Small intestine (tissue), 7 donors: Measurements from ENCODE around the gene CCDC167. TPM values are rescaled to one million over a fixed set of nuclear protein-coding genes. Genes with fewer than 3 reads are reported as not detected.

Experiments
- DNase-seq, 2 donors: peaks; one replicate each; pipeline versions ENCODE4 v3.0.0 to v3.0.0-alpha.2; 2013
- FAIRE-seq: peaks from 2 replicates; lab custom pipeline; 2012; peaks lifted over from hg19 to GRCh38; lab: Jason Lieb, UNC
- H3K27ac ChIP-seq, 3 donors: one replicate each; pipeline ENCODE4 v1.5.1; 2013; ENCODE audit warnings: low read length in 2 of 3, mild to moderate bottlenecking in 2 of 3, control low read depth in 1 of 3, inconsistent platforms in 1 of 3, low read depth in 1 of 3, moderate library complexity in 1 of 3
- H3K27me3 ChIP-seq, 3 donors: one replicate each; pipeline ENCODE4 v1.6.1; 2013; ENCODE audit warnings: low read length in 3 of 3, inconsistent platforms in 1 of 3; ENCODE audit not compliant: control insufficient read depth in 3 of 3, insufficient read depth in 3 of 3
- H3K36me3 ChIP-seq, 3 donors: one replicate each; pipeline ENCODE4 v1.6.1; 2013; ENCODE audit warnings: low read length in 3 of 3, inconsistent platforms in 1 of 3, low read depth in 1 of 3, mild to moderate bottlenecking in 1 of 3, moderate library complexity in 1 of 3; ENCODE audit not compliant: control insufficient read depth in 3 of 3, insufficient read depth in 2 of 3
- H3K4me1 ChIP-seq, 3 donors: one replicate each; pipeline ENCODE4 v1.6.1; 2013; ENCODE audit warnings: low read length in 2 of 3, inconsistent platforms in 1 of 3, low read depth in 1 of 3, mild to moderate bottlenecking in 1 of 3, moderate library complexity in 1 of 3; ENCODE audit not compliant: control insufficient read depth in 3 of 3, insufficient read depth in 2 of 3
- H3K4me3 ChIP-seq, 3 donors: one replicate each; pipeline ENCODE4 v1.5.1; 2013; ENCODE audit warnings: low read length in 3 of 3, control low read depth in 1 of 3, inconsistent platforms in 1 of 3, low read depth in 1 of 3, mild to moderate bottlenecking in 1 of 3, moderate library complexity in 1 of 3
- H3K9me3 ChIP-seq, 2 donors: one replicate each; pipeline ENCODE4 v1.6.1; 2013; ENCODE audit warnings: low read depth in 1 of 2, low read length in 1 of 2; ENCODE audit not compliant: control insufficient read depth in 2 of 2, insufficient read depth in 1 of 2
- WGBS, 3 donors: extraction: QIAGEN DNeasy Blood & Tissue Kit; methylation state at CpG; one replicate each; pipeline ENCODE4 v1.1.7; 2013; 5-methylcytosine and 5-hydroxymethylcytosine counted together
- polyA plus RNA-seq, 4 donors: library from polyadenylated mRNA; stranded (reverse) in 3 of 4; unstranded in 1 of 4; fragments of 200-250 nt in 3 of 4; fragments of 120-200 nt in 1 of 4; gene quantifications; one replicate each; pipeline versions ENCODE4 v1.2.1 to v1.2.3, GENCODE V29; 2013
- donor health status: healthy with polysubstance abuse.
- donor health status: control.
- donor health status: control.
- donor health status: Bipolar disorder and iron deficiency.
- donor health status: healthy.

Gene CCDC167
- polyA plus RNA-seq, 4 donors: 14.2 to 54.3 (median 25.4) TPM

DNA sequence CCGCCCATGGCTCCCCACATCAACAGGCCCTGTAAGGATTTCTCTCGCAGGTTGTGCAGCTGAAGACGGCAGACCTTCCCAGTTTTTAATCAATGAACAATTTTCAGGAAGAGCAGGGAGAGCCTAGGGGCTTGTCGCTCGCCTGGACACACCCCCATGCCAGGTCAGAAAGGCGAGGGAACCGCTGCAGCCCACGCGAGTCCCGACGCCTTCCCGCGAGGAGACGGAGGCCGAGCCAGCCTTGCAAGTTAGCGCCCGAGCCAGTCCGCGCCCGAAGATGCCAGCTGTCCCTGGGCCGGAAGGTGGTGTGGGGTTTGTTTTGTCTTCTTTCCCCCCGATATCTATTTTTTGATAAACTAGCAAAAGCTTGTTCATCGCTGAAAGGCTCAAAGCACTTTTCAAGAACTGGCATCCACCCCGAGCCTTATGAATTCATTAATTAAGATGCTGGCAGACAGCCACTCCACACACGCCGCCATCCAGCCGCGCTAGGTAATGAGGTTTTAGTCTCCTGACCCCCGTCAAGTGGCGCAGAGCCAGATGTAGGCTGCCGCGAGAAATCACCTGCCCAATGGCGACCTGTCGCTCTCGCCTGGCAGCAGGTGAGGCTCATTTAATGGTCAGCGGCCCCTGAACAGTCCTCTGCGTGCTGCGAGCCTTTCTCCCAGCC is 6.6 kb downstream of the CCDC167 start:
- FAIRE-seq (no peak), DNase-seq (no peak)
- H3K27me3 ChIP-seq: no peaks in the 10 kb centered on the region
- WGBS, 3 donors: 64 to 86% (median 80%) methylated on average over 38 of the region's 38 CpGs
- H3K36me3 ChIP-seq: peaks cover 0 to 4% (median 0%) of the 10 kb centered on the region in 3 donors
- H3K4me3 ChIP-seq: no peak overlapping the region
- no peaks in the 10 kb centered on the region for H3K9me3 ChIP-seq
- H3K4me1 ChIP-seq: no peaks in the 10 kb centered on the region
- H3K27ac ChIP-seq: no peak overlapping the region

DNA sequence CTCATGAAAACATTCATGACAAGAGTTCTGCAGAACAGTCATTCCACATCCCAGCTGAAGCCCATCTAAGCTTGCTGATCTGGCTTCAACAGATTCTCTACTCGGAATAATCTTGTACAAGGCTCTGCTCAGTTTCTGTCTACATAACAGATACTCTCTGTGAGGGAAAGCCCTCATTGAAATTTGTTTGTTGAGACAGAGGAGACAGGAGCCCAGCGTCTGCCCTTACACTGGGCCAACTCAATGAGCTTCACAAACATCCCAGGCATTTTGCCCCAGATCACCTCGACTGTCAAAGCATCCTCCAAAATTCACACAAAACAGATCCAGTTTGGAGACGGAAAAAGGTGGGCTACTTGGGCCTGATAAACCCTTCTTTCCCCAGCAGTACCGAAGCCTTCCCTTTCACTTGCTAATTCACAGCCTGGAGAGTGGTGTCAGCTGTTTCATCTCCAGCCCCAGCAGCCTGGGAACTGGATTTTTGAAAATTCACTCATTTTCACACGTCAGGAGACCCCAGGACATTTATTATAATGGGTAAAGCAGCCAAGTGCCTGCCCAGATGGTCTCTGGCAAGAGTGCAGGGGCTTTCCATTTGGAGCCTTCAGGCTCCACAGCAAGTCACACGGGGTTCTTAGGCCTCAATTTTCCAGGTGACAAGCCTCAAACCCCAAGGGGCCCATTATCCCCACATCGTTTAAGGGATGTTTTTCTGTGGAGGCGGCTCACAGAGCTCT is 7.3 kb downstream of the CCDC167 start:
- no peaks in the 10 kb centered on the region for H3K4me1 ChIP-seq
- H3K4me3 ChIP-seq: no peak overlapping the region
- no peaks in the 10 kb centered on the region for H3K9me3 ChIP-seq
- FAIRE-seq (no peak), DNase-seq (no peak)
- 63 to 72% (median 67%) methylated on average over 9 of the region's 9 CpGs for WGBS, 3 donors
- no peak overlapping the region for H3K27ac ChIP-seq
- H3K27me3 ChIP-seq: no peaks in the 10 kb centered on the region
- peaks cover 0 to 7% (median 0%) of the 10 kb centered on the region in 3 donors for H3K36me3 ChIP-seq

DNA sequence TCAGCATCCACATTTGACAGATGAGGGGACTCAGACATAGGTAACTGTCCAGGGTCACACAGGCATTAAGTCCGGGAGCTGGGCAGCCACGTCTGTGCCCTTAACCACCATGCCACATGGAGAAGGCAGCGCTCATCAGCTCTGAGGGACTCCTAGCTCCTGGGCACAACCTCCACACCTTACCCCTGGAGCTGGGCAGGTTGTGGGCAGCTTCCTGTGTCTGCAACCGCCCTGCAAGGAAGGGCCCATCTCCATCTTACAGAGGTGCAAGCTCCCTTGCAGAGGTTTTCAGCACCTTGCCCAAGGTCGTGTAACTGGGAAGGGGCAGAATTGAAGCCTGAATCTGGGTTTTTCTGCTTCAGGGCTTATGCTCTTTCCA is 7.9 kb downstream of the CCDC167 start:
- no peaks in the 10 kb centered on the region for H3K27me3 ChIP-seq
- DNase-seq (no peak), FAIRE-seq (no peak)
- 71 to 80% (median 78%) methylated on average over 5 of the region's 5 CpGs for WGBS, 3 donors
- peaks cover 0 to 7% (median 0%) of the 10 kb centered on the region in 3 donors for H3K36me3 ChIP-seq
- H3K4me3 ChIP-seq: no peak overlapping the region
- H3K4me1 ChIP-seq: no peaks in the 10 kb centered on the region
- no peak overlapping the region for H3K27ac ChIP-seq
- no peaks in the 10 kb centered on the region for H3K9me3 ChIP-seq

DNA sequence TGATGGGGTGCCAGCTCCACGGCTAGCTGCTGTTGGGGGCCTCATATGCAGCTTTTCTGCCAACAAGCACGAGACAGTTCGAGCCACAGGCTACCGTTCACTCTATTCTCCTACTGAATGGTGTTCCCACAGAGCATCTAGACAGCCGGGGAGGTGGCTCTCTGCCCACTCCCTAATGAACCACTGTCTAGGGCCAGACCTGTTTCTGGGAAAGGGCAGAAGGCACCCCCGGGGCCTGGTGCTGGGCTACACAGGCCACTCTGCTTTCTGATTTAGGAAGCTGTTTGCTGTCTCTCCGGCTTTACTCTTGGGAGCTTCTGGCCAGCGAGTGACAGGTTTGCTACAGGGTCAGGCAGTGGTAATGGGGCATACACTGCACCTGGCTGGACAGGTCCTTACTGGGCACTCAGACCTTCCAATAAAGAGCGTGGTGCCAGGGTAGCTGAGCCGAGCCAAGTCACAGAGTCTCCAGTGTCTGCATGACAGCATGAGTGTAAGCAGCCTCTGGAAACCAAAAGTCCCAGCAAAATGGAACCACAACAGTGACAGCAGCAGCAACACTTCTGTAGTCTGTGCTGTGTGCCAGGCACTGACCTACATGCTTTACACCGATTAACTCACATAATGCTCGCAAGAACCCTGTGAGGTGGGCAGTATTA is 8.4 kb downstream of the CCDC167 start:
- no peak for FAIRE-seq
- Histone ChIP-seq H3K9me3 (no peaks in the 10 kb centered on the region), H3K27me3 (no peaks in the 10 kb centered on the region), H3K4me3 (no peak overlapping the region), H3K4me1 (no peaks in the 10 kb centered on the region), H3K27ac (no peak overlapping the region), H3K36me3 (peaks cover 0 to 12% (median 1%) of the 10 kb centered on the region in 3 donors)
- no peak for DNase-seq
- WGBS, 3 donors: 69 to 80% (median 78%) methylated on average over 12 of the region's 12 CpGs

DNA sequence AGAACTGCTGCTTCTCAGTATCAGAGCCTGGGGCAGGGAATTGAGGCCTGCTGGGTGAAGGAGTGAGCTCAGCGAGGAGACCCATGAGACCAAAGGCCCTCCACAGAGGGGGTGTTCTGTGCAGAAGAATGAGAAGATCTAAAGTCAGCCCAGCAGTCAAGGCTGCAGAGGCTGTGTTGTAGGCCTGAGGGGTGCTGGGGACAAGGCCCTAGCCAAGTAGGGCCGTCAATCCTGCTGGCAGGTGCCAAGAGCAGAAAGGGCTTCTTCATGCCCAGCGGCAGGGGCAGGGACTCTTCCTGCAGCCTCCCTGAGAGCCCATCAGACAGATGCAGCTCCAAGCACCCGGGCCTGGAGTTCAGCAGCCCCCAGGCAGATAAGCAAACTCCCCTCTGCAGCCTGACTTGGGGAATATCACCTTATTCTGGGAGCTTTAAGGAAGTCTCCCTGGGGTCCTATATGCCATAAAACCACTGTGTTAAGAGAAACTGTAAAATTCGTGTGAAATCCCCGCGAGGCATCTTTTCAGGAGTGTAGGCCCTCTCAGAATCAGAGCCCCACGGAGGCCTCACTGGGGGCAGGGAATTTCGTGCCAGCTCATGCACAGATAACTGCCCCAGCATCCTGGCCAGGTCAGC is 9.0 kb downstream of the CCDC167 start:
- H3K4me3 ChIP-seq: no peak overlapping the region
- no peak for FAIRE-seq
- H3K36me3 ChIP-seq: peaks cover 0 to 14% (median 2%) of the 10 kb centered on the region in 3 donors
- H3K27me3 ChIP-seq: no peaks in the 10 kb centered on the region
- H3K27ac ChIP-seq: peak overlapping the region in 1 of 3 donors; percentile 4
- H3K9me3 ChIP-seq: no peaks in the 10 kb centered on the region
- no peak for DNase-seq
- H3K4me1 ChIP-seq: no peaks in the 10 kb centered on the region
- WGBS, 3 donors: 78 to 83% (median 79%) methylated on average over 9 of the region's 9 CpGs

DNA sequence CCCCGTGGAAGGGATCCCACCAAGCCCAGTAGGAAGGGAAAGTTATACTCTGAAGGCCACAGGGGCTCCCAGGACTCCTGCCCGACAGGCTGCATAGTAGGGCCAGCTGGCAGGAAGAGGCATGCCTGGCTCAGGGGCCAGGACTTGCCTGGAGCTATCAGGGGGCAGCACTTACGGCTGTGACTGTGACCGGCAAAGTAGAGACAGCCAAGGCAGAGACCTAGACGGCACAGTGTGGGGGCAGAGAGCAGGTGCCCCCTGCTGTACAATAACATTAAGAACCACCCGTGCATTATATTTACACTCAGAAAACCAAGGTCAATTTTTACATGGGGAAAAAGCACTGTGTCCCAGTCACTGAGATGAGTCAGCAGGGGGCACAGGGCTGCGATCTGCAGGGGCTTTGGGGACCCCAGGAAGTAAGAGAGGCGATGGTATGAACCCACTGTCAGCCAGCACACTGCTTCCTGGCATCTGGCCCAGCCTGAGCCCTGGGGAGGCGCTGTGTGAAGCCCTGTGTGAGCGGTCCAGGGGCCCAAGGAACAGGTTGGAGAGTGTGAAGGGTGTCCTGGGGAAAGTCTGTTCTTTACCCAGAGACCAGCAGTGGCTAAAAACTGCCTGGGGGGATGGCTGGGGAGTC is 9.9 kb downstream of the CCDC167 start:
- H3K27ac ChIP-seq: no peak overlapping the region
- 59 to 66% (median 59%) methylated on average over 10 of the region's 10 CpGs for WGBS, 3 donors
- no peaks in the 10 kb centered on the region for H3K4me1 ChIP-seq
- peaks cover 0 to 21% (median 2%) of the 10 kb centered on the region in 3 donors for H3K36me3 ChIP-seq
- H3K27me3 ChIP-seq: no peaks in the 10 kb centered on the region
- no peak overlapping the region for H3K4me3 ChIP-seq
- DNase-seq (no peak), FAIRE-seq (no peak)
- no peaks in the 10 kb centered on the region for H3K9me3 ChIP-seq

DNA sequence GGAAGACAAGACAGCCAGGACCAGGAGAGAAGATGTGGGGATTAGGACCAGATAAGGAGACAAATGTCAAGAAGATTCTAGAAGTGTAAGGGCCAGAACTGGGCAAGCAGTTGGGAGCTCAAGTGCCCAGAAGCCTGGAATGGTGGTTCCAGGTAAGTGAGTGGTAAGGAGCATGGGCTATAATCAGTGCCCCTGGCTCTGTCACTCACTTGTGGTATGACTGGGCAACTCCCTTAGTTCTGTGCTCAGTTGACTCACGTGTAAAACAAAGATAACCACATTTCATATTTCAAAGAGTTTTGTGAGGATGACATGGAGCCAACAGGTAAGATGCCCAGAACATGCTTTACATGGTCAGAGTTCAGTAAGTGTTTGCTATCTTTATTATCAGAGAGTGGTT is 11.2 kb downstream of the CCDC167 start:
- Histone ChIP-seq H3K27ac (no peak overlapping the region), H3K4me1 (no peaks in the 10 kb centered on the region), H3K4me3 (no peak overlapping the region), H3K27me3 (no peaks in the 10 kb centered on the region), H3K36me3 (peaks cover 0 to 31% (median 2%) of the 10 kb centered on the region in 3 donors), H3K9me3 (no peaks in the 10 kb centered on the region)
- WGBS, 3 donors: 27 to 49% (median 37%) methylated on average over 1 of the region's 1 CpG
- DNase-seq (no peak), FAIRE-seq (no peak)
